Forelimb muscle (tissue), 1 donor: ENCODE results near the gene ZDHHC11. TPM values are rescaled to one million over a fixed set of nuclear protein-coding genes. Genes with fewer than 3 reads are reported as not detected.
"Not testable (repeated sequence)": the region's sequence is repeated elsewhere in the genome, so short reads cannot be mapped to it uniquely, and the experiment has no call there.

Experiments
- DNase-seq: peaks from one replicate; pipeline ENCODE4 v3.0.0-alpha.2; 2013; ENCODE audit warnings: low read depth
- polyA plus RNA-seq: library from polyadenylated mRNA; unstranded; fragments of 120-200 nt; gene quantifications from one replicate; pipeline ENCODE4 v1.2.1, GENCODE V29; 2013; ENCODE audit not compliant: insufficient read length

ZDHHC11 gene
- polyA plus RNA-seq, 1 donor: 8.7 TPM

- not testable (repeated sequence) for DNase-seq
Observed at GRCh38 chr5:811384-811783, 39.4 kb downstream of the ZDHHC11 start.

GRCh38 chr5:807719-808514 lies 42.9 kb downstream of the ZDHHC11 start:
- not testable (repeated sequence) for DNase-seq

- no peak for DNase-seq
Observed at GRCh38 chr5:801472-801871, 49.3 kb downstream of the ZDHHC11 start.

GRCh38 chr5:801055-801454 lies 49.7 kb downstream of the ZDHHC11 start:
- DNase-seq: not testable (repeated sequence)

- DNase-seq: not testable (repeated sequence)
Observed at GRCh38 chr5:798505-799138, 52.2 kb downstream of the ZDHHC11 start.

- DNase-seq: not testable (repeated sequence)
Observed at GRCh38 chr5:797986-798385, 52.8 kb downstream of the ZDHHC11 start.

GRCh38 chr5:795873-796272 lies 54.9 kb downstream of the ZDHHC11 start:
- DNase-seq: not testable (repeated sequence)

GRCh38 chr5:794948-795347 lies 55.8 kb downstream of the ZDHHC11 start:
- DNase-seq: not testable (repeated sequence)

GRCh38 chr5:788703-789102 lies 62.1 kb downstream of the ZDHHC11 start:
- DNase-seq: not testable (repeated sequence)

GRCh38 chr5:787857-788233 lies 62.9 kb downstream of the ZDHHC11 start:
- not testable (repeated sequence) for DNase-seq

- DNase-seq: not testable (repeated sequence)
Observed at GRCh38 chr5:787224-787856, 63.4 kb downstream of the ZDHHC11 start.

- DNase-seq: not testable (repeated sequence)
Observed at GRCh38 chr5:785181-785705, 65.5 kb downstream of the ZDHHC11 start.

- DNase-seq: peak; percentile 5
Observed at GRCh38 chr5:784428-785177, 66.2 kb downstream of the ZDHHC11 start, which contains the start of gene ZDHHC11B. Gene ZDHHC11B (minus strand): TSS chr5:784729. CDS start chr5:766919, 17,810 bp downstream.

- DNase-seq: not testable (repeated sequence)
Observed at GRCh38 chr5:783881-784427, 66.8 kb downstream of the ZDHHC11 start.

GRCh38 chr5:783049-783802 lies 67.6 kb downstream of the ZDHHC11 start:
- DNase-seq: not testable (repeated sequence)

- not testable (repeated sequence) for DNase-seq
Observed at GRCh38 chr5:782356-782755, 68.4 kb downstream of the ZDHHC11 start.

GRCh38 chr5:780571-780970 lies 70.2 kb downstream of the ZDHHC11 start:
- not testable (repeated sequence) for DNase-seq

- not testable (repeated sequence) for DNase-seq
Observed at GRCh38 chr5:778967-779366, 71.8 kb downstream of the ZDHHC11 start.

GRCh38 chr5:778421-778820 lies 72.4 kb downstream of the ZDHHC11 start:
- DNase-seq: not testable (repeated sequence)

GRCh38 chr5:777756-778161 lies 73.0 kb downstream of the ZDHHC11 start:
- DNase-seq: no peak
